Pons (tissue), 1 donor: ENCODE data around the gene CRAMP1.

Experiments
- DNase-seq: peaks from one replicate; pipeline ENCODE4 v3.0.0-alpha.2; 2016; ENCODE audit warnings: low spot score

Gene CRAMP1

DNA sequence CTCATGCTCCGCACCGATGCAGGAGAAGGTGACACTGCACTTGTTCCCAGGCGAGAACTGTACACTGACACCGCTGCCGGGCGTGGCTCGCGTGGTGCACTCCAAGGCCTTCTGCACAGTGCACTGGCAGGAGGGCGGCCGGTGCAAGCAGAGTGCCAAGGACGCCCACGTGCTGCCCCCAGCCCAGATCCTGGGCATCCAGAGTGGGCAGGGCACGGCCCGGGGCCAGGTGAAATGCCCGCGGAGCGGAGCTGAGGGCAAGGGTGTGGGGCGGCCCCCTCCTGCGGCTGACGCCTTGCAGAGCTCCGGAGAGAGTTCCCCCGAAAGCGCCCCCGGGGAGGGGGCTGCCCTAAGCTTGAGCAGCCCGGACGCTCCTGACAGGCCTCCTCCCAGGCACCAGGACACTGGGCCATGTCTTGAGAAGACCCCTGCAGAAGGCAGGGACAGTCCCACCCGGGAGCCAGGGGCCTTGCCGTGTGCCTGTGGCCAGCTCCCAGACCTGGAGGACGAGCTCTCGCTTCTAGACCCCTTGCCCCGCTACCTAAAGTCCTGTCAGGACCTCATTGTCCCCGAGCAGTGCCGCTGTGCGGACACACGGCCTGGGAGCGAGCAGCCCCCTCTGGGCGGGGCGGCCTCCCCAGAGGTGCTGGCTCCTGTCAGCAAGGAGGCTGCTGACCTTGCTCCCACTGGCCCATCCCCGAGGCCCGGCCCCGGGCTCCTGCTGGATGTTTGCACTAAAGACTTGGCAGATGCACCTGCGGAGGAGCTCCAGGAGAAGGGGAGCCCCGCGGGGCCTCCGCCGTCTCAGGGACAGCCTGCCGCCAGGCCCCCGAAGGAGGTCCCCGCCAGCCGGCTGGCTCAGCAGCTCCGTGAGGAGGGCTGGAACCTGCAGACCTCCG lies 44.0 kb downstream of the CRAMP1 start:
- no peak for DNase-seq

DNA sequence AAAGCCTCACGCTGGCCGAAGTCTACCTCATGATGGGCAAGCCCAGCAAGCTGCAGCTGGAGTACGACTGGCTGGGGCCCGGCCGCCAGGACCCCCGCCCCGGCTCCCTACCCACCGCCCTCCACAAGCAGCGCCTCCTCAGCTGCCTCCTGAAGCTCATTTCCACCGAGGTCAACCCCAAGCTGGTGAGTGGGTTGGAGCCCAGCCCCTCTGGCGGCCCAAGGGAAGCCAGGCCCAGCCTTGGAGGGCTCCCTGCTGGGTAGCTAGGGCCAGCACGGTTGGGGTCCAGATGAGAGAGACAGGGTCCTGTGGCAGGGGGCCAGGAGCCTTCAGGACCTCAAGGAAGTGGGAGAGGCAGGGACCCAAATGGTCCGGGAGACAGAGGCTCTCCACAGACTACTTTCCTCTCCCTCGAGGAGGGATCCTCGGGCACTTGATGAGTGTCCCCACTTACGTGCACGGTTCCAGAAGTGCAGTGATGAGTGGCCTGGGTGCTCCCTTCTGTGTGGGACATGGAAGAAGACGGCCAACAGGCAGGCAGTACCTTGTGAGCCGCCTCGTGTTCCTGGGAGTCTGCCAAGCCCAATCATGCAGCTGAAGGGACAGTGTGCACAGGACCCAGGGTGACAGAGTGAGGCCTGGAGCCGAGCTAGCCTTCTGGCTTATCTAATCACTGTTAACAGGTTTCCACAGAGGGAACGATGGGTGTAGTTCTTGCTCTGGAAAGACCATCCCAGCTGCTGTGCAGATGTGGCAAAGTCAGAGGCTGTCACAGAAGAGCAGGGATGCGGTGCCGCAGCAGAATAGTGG lies 44.9 kb downstream of the CRAMP1 start:
- DNase-seq: no peak

DNA sequence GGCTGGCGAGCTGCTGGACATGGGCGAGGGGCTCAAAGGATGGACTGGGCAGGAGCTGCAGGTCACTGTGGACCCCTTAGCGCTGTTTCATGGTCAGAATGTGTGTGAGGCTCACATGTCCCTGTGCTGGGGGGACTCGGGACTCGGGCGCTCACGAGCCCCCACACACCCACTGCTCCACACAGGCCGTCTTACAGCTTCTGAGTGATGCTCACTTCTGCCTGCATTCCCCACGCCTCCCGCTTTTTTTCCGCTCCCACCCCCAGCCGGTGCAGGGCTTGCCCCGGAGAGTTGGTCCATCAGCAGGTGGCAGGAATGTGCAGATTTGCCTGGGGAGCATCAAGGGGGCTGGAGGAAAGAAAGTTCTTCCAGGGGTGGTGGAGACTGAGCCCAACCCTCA lies 45.7 kb downstream of the CRAMP1 start:
- DNase-seq: no peak

GRCh38 chr16:1659031-1659430 lies 46.9 kb downstream of the CRAMP1 start:
- DNase-seq: no peak

GRCh38 chr16:1661826-1662225 lies 49.7 kb downstream of the CRAMP1 start:
- no peak for DNase-seq

DNA sequence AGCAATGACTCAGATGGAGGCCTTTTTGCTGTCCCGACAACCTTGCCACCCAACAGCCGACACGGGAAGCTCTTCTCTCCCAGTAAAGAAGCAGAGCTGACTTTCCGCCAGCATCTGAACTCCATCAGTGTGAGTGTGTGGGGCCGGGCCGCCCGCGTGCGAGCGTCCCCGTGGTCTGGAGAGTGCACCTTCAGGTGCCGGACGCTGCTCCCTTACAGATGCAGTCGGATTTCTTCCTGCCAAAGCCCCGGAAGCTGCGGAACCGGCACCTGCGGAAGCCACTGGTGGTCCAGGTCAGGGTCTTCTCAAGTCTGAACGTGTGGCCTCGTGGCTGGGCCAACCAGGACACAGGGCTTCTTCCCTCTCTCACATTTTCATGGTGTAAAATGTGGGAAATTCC lies 50.4 kb downstream of the CRAMP1 start:
- DNase-seq: no peak

DNA sequence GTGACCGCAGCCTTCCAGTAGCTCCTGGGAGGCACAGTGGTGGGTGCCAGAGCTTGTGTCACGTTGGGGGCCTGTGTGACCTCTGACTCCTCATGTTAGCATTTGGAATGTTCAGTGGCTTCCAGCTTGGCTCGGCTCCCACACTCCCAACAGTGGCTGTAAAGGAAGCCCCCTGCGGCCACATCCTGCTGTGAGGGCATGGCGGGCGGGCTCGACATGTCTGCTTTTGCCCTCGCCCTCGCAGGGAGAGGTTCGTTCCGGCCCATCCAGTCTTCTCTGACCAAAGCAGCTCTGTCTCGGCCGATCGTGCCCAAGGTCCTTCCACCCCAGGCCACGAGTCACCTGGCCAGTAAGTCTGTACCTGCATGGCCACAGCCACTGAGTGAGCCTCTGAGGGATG lies 53.7 kb downstream of the CRAMP1 start:
- DNase-seq: no peak

DNA sequence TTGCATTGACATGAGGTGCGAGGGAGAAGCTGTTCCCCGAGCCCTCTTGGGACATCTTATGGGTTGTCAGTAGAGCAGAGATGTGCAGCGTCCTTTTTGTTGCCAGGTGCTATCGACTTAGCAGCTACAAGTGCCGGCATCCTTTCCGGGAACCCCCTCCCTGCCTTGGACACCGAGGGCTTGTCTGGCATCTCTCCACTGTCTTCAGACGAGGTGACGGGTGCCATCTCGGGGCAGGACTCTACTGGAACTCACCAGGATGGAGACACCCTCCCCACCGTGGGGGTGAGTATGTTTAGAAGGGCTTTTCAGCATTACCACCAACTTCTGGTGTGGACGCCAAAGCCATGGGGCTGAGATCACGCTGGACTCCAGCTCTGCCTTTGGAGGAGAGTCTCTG lies 54.2 kb downstream of the CRAMP1 start:
- no peak for DNase-seq

DNA sequence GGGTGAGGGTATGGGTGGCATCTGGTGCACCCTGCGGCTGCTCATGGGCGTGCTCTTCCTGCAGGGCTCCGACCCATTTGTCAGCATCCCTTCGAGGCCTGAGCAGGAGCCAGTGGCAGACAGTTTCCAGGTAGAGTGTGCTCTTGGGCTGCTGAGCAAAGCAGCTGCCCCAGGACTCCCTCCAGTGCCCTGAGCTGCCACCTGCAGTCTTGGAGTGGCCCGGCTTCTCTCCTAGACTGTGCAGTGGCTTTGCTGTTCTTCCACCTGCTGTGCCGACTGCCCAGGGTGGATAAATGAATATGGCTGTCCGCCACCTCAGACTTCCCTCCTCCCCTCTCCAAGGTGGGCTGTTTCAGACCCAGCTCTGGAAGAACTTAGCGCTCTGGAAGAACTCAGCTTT lies 55.1 kb downstream of the CRAMP1 start:
- DNase-seq: no peak

DNA sequence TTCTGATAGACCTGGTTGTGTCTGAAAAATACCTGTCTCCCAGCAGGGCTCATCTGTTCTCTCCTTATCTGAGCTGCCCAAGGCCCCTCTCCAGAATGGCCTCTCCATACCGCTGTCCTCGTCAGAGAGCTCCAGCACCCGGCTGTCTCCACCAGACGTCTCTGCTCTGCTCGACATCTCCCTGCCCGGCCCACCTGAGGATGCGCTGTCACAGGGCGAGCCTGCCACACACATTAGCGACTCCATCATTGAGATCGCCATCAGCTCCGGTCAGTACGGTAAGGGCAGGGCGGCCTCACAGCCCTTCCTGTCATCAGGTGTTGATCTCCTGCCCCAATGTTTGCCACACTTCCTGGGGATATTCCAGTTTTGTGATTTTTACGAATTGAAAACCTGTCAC lies 55.8 kb downstream of the CRAMP1 start:
- no peak for DNase-seq

DNA sequence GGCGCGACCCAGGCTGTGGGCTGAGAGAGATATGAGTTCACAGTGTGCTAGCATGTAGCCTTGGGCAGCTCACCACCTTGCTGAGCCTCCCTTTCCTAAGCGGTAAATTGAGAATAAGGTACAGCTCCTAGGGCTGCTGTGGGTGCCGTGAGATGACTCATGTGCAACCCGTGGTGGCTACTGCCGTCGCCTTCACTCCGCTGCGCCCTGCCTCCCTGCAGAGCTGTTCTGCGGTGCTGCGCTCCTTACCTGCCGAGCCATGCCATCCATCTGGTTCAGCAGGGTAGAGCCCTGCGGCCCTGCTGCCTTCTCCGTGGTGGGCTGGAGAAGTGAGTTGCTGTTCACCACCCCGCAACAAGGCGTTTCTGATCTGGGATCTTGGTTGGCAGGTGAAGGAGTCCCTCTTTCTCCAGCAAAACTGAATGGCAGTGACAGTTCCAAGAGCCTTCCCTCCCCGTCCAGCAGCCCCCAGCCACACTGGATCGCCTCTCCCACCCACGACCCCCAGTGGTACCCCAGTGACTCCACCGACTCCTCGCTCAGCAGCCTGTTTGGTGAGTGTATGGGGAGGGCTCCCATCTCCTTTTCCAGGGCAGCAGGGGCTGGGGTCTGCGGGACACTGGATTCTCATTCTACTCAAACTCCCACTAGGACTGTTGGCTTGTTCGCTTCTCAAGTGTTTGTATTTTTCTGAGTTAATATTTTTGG lies 56.6 kb downstream of the CRAMP1 start:
- DNase-seq: no peak

- DNase-seq: no peak
Observed at GRCh38 chr16:1669698-1670097, 57.5 kb downstream of the CRAMP1 start.

DNA sequence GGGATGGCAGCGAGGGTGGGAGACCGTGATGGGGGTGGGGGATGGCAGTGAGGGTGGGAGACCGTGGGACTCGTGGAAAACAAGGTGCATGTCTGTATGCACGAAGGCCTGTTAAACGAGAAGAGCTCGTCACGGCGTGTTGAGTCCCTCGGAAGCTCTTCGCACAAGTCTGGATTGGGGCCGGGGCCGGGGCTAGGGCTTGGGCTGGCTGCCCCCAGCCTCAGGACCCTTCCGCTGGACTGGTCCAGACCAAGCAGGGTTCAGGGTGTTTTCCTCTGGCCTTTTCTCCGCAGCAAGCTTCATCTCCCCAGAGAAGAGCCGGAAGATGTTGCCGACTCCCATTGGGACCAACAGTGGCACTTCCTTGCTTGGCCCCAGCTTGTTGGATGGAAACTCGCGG lies 58.2 kb downstream of the CRAMP1 start:
- DNase-seq: no peak

- no peak for DNase-seq
Observed at GRCh38 chr16:1670866-1671265, 58.7 kb downstream of the CRAMP1 start.

DNA sequence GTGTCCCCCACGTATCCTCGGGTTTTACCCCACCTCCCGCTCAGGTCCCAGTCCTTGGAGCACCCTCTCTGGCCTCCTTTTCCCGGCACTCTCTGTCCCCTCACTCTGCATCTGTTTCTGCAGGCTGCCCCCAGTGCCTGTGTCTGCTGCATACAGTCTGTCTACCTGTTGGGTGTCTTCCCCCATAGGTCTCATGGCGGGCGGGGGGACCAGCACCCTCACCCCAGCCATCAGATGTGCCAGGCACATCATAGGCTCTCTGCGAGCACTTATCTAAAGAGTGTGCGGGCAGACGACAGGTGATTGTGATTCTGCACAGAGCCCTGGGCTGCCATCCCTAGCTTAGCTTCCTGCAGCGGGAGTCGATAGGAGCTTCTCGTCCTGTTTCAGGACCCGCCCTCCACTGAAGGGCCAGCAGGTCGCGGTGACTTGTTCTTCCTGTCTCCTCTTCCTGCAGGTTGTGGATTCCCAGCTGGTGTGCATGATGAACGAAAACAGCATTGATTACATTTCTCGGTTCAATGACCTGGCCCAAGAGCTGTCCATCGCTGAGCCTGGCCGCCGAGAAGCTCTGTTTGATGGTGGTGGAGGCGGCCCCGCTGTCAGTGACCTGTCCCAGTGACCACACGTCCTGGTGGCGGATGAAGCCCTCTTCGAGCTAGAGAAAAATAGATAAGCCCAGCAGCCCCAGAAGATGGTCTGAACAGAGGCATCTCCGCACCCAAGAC lies 61.4 kb downstream of the CRAMP1 start:
- no peak for DNase-seq

GRCh38 chr16:1674306-1674705 lies 62.1 kb downstream of the CRAMP1 start:
- no peak for DNase-seq

DNA sequence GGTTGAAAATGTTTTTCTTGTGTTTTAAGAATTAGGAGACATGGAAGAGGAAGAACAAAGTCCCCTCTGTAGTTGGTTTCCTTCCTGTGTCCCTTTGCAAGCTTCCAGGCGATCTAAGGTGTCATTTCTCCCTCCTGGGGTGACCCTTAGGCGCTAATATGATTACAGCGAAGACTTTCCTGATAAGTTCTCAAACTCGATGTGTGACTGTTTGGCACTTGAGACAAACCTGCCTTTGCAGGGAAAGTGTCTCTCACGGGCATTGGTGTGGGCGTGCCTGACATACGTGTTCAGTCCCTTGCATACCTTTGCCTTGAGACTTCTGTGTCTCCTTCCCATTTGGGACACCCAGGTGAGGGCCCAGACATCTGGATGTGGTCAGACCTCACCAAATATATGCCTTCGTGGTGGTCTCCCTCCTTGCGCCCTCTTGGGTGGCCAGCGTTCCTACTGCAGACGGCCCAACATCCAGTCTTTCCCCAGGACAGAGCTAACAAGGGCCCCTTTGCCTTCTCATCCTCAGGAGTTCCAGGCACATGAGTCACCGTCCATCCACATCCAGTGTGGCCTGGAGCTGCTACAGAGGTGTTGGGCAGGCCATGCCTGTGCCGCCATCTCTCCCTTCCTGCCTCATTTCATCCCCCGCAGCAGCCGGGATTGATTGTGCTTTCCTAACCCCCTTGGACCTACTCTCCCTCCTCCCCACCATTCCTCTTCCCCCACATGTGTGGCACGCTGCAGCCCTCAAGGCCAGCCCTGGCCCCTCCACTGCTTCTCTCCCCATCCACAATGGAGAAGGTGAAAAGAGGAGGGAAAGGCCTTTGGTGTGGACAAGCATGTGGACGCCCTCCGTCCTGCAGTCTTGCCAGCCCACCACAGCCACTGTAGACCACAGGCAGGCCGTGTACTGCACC lies 62.8 kb downstream of the CRAMP1 start:
- DNase-seq: no peak

GRCh38 chr16:1676661-1677060 lies 64.5 kb downstream of the CRAMP1 start:
- no peak for DNase-seq

DNA sequence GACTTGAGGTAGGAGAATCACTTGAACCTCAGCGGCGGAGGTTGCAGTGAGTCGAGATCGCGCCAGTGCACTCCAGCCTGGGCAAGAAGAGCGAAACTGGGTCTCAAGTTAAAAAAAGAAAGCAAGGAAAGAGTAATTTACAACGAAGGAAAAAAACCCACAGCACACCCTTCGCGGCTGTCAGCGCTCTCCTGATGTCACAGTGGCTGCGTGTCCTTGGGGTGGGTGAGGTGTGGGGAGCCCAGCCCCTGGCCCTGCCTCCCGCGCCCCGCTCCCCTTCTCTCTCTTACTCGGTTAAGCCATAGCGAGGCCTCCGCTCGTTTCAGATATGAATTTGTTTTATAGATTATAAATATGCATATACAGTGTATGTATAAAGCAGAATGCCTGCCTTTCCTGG lies 65.2 kb downstream of the CRAMP1 start:
- DNase-seq: no peak

- DNase-seq: peak; percentile 94
Observed at GRCh38 chr16:1677942-1678499, 65.9 kb downstream of the CRAMP1 start, which contains the start of gene JPT2. Gene JPT2 (plus strand): TSS chr16:1678279. CDS start chr16:1678313, 34 bp downstream.
